Spleen (tissue), 11 donors: ENCODE results near the gene ELF4. TPM values are rescaled to one million over a fixed set of nuclear protein-coding genes. Genes with fewer than 3 reads are reported as not detected.

Source experiments
- DNase-seq: peaks from one replicate; pipeline ENCODE4 v3.0.0-alpha.2; 2020
- H3K27ac ChIP-seq, 8 donors: fragments of 200-600 bp; sonication (generic) in 7 of 8; 1 replicate in 4 of 8; 2 replicates in 4 of 8; pipeline versions ENCODE4 v1.5.0 to v1.8.0; 2016 to 2021; ENCODE audit warnings: inconsistent platforms in 4 of 8, mild to moderate bottlenecking in 4 of 8, moderate library complexity in 1 of 8
- H3K27me3 ChIP-seq, 7 donors: fragments of 200-600 bp; sonication (generic) in 6 of 7; replicated peaks in 1 of 7; 1 replicate in 4 of 7; 2 replicates in 3 of 7; pipeline versions ENCODE4 v1.5.0 to v1.8.0; 2016 to 2021; ENCODE audit warnings: inconsistent platforms in 3 of 7, mild to moderate bottlenecking in 1 of 7
- H3K36me3 ChIP-seq, 6 donors: fragments of 200-600 bp; sonication (generic) in 5 of 6; 1 replicate in 4 of 6; 2 replicates in 2 of 6; pipeline versions ENCODE4 v1.5.0 to v1.8.0; 2016 to 2021; ENCODE audit warnings: inconsistent platforms in 2 of 6
- H3K4me1 ChIP-seq, 6 donors: fragments of 200-600 bp; sonication (generic) in 5 of 6; 1 replicate in 3 of 6; 2 replicates in 3 of 6; pipeline versions ENCODE4 v1.5.0 to v1.8.0; 2016 to 2021; ENCODE audit warnings: inconsistent platforms in 3 of 6
- H3K4me3 ChIP-seq, 8 donors: fragments of 200-600 bp; sonication (generic) in 7 of 8; 1 replicate in 4 of 8; 2 replicates in 4 of 8; pipeline versions ENCODE4 v1.5.0 to v1.8.0; 2016 to 2021; ENCODE audit warnings: inconsistent platforms in 4 of 8, mild to moderate bottlenecking in 4 of 8, moderate library complexity in 2 of 8
- H3K9me3 ChIP-seq, 8 donors: fragments of 200-600 bp; sonication (generic) in 7 of 8; 1 replicate in 4 of 8; 2 replicates in 4 of 8; pipeline versions ENCODE4 v1.5.0 to v1.8.0; 2016 to 2021; ENCODE audit warnings: inconsistent platforms in 4 of 8
- POLR2A ChIP-seq, 3 donors: fragments of 450-650 bp; IDR thresholded peaks; one replicate each; pipeline ENCODE4 v1.5.1; 2017; ENCODE audit warnings: antibody characterized with exemption in 3 of 3, mild to moderate bottlenecking in 1 of 3
- POLR2AphosphoS5 ChIP-seq, 3 donors: sonication (generic); formaldehyde crosslinking; IDR thresholded peaks; one replicate each; pipeline ENCODE4 v1.5.1; 2017; ENCODE audit warnings: antibody characterized with exemption in 3 of 3
- WGBS, 5 donors: extraction: QIAGEN DNeasy Blood & Tissue Kit in 3 of 5; methylation state at CpG; one replicate each; pipeline versions ENCODE4 v1.1.5 to v1.1.7; 2013 to 2018; 5-methylcytosine and 5-hydroxymethylcytosine counted together
- intact Hi-C: fragments of 100-400 bp; cut with DNase I; formaldehyde crosslinking; loops from one replicate; pipeline ENCODE4 v1.15.0; 2023; ENCODE audit warnings: low total_unique reads
- polyA plus RNA-seq, 3 donors: library from polyadenylated mRNA; stranded (reverse); fragments of 200-250 nt; gene quantifications; one replicate each; pipeline ENCODE4 v1.2.1, GENCODE V29; 2013
- total RNA-seq, 7 donors: library from RNA; depleted of rRNA in 3 of 7; stranded (reverse); fragments of >200 nt in 3 of 7; fragmentation: NEBNext Ultra II Directional in 4 of 7; extraction: Animal tissue kit (Norgen Biotek cat#: 25700) in 4 of 7; gene quantifications; one replicate each; pipeline versions ENCODE4 v1.1.0 to v1.2.1, GENCODE V29; 2016 to 2021
- TF ChIP-seq, protein P1 (sequence below), 11 experiments: fragments of 200-600 bp in 7 of 11; fragments of 450-650 bp in 4 of 11; sonication (generic) in 4 of 11; IDR thresholded peaks in 8 of 11; conservative IDR thresholded peaks in 3 of 11; 1 replicate in 7 of 11; 2 replicates in 4 of 11; pipeline versions ENCODE4 v1.4.0 to v1.8.0; 2016 to 2021; ENCODE audit warnings: antibody characterized with exemption in 11 of 11, inconsistent platforms in 4 of 11, mild to moderate bottlenecking in 1 of 11
- donor health status: healthy with polysubstance abuse.
- donor health status: DM: no; HTN: no; CAD: no; lungs with moderate emphysema.
- donor health status: DM: no; HTN: no; CAD: no.
- donor health status: Bipolar disorder and iron deficiency.
- donor health status: healthy.
- donor health status: DM: no; HTN: no; CAD: no.
- donor health status: DM: yes; HTN: yes; CAD: no.

The ELF4 gene
- total and polyA plus RNA-seq, 10 donors, result 6.4 to 35.3 (median 30.4) TPM

DNA sequence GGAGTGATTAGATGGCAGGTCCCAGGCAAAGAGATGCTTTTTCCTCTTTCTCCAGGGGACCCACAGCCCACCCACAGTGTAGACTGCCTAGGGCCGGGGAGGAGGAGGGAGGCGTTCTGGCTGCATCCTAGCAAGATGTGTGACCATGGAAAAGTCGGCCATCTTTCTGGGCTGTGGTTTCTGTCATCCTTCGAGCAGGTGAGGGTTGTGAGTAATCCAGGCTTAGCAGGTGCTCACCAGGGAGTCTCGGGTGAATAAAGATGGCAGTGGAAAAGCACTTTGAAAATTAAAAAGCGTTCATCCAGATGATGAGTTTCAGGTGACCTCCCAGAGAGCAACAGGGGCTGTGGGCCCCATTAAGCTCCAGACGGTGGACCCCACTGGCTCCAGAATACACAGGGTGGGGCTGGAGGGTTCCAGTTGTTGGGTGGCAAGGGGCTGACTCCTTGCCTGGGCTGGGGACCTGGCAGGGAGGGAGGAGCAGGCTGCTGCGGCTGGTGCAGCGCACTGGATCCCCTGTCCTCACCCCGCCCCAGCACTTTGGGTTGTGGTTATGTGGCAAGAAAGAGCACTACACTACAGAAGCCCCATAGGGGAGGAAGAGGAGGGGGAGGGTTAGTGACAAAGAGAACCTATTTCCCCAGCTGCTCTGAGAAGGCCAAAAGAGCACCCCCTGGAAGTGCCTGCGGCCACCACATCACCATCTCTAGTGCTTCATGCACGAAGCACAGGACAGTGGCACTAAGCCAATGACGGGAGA is 23.7 kb downstream of the ELF4 start:
- H3K27ac ChIP-seq, result peak overlapping the region; percentile 22 to 93 (median 84)
- H3K4me1 ChIP-seq, result peaks cover 26 to 99% (median 92%) of the 10 kb centered on the region in 6 donors
- peak overlapping the region in 7 of 8 donors; percentile 4 to 67 (median 27) for H3K4me3 ChIP-seq
- H3K9me3 ChIP-seq, result no peaks in the 10 kb centered on the region
- no peaks in the 10 kb centered on the region for H3K27me3 ChIP-seq
- intact Hi-C loops, result no loop called here
- 22 to 46% (median 36%) methylated on average over 7 to 13 of the region's 13 CpGs for WGBS, 5 donors
- DNase-seq, result peak; percentile 93
- TF ChIP-seq POLR2A (IDR thresholded peaks at IDR 0.05) (peak in 1 of 3 donors; percentile 30), POLR2AphosphoS5 (IDR thresholded peaks at IDR 0.05) (peak; percentile 81 to 85 (median 83))
- TF ChIP-seq, protein P1, sequence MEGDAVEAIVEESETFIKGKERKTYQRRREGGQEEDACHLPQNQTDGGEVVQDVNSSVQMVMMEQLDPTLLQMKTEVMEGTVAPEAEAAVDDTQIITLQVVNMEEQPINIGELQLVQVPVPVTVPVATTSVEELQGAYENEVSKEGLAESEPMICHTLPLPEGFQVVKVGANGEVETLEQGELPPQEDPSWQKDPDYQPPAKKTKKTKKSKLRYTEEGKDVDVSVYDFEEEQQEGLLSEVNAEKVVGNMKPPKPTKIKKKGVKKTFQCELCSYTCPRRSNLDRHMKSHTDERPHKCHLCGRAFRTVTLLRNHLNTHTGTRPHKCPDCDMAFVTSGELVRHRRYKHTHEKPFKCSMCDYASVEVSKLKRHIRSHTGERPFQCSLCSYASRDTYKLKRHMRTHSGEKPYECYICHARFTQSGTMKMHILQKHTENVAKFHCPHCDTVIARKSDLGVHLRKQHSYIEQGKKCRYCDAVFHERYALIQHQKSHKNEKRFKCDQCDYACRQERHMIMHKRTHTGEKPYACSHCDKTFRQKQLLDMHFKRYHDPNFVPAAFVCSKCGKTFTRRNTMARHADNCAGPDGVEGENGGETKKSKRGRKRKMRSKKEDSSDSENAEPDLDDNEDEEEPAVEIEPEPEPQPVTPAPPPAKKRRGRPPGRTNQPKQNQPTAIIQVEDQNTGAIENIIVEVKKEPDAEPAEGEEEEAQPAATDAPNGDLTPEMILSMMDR (IDR thresholded peaks at IDR 0.05 in 8 of 11, conservative IDR thresholded peaks at IDR 0.05 in 3 of 11), result peak in 5 of 11 experiments; percentile 16 to 32 (median 20)
- no peaks in the 10 kb centered on the region for H3K36me3 ChIP-seq

DNA sequence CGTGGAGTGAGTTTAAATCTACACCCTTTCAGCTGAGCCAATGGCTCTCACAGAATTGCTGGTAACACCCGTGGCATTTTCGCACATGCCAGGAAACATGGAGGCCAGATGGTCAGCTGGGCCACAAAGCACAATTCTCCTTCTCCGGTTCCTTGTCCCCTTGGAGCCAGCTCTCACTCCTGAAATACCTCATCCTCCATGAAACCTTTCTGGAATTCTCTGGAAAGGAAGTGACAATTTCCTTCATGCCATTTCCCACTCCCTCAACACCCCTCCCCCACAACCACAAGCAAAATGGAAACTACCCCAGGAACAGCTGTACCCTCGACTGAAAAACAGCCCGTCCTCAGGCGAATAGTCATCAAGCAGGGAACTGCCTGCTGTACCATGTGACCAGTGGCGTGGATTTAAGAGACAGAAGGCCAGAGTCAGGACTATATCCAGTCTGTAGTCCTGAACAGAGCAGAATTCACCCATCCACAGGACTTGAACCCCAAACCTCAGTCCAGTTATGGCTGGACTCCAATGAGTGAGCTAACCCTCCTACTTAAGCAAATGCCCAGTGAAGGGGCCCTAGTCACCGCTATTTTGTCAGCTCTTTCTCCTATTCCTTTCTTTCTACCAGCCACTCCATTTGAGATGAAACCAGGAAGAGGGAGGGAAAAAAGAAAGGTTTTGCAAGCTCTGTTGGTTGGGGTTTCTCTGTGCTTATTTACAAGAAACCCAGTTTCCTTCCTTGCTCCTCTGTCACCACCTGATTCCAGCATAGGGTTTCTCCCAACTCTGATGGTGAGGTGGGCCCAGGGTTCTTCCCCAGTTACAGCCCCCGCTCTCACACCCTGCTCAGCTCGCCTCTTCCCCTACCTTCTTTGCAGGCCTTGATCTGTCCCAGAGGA is 24.5 kb downstream of the ELF4 start:
- Histone ChIP-seq H3K36me3 (peaks cover 0 to 4% (median 0%) of the 10 kb centered on the region in 6 donors), H3K4me1 (peaks cover 25 to 99% (median 91%) of the 10 kb centered on the region in 6 donors), H3K27me3 (no peaks in the 10 kb centered on the region), H3K27ac (peak overlapping the region; percentile 66 to 93 (median 84)), H3K4me3 (peak overlapping the region in 7 of 8 donors; percentile 4 to 67 (median 27)), H3K9me3 (no peaks in the 10 kb centered on the region)
- intact Hi-C loops, result no loop called here
- DNase-seq, result no peak
- peak in 1 of 3 donors; percentile 8 for TF ChIP-seq POLR2AphosphoS5 (IDR thresholded peaks at IDR 0.05)
- TF ChIP-seq POLR2A (IDR thresholded peaks at IDR 0.05), result no peak
- WGBS, 5 donors, result 19 to 50% (median 29%) methylated on average over 9 to 11 of the region's 11 CpGs

DNA sequence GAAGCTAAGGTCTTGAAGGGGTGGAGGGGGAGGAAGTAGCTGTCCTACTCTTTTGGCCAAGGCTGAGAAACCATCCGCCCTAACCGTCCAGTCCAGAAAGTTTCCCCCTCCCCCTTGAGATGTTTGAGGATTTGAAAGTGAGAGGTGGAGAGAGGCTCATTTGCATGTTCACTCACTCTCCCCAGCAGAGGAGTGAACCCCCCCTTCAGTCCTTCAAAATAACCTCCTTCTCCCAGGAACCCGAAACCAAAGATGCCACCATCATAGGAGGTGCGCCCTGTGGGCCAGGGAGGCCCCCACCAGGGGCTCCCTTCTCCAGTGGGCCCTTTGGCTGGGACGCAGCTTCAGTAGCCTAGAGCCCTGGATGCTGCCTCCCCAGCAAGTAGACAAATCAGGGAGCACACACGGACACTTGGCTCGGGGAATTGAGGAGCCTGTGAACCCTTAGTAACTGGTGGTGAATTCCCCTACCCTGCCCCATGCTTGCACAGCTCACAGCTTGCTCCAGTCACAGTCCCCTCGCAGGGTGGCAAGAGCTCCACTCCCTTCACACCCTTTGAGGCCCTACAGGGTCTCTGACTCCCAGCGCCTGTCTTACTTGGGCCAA is 25.6 kb downstream of the ELF4 start:
- WGBS, 5 donors, result 25 to 55% (median 40%) methylated on average over 1 to 9 of the region's 9 CpGs
- Histone ChIP-seq H3K4me1 (peaks cover 22 to 100% (median 87%) of the 10 kb centered on the region in 6 donors), H3K4me3 (peak overlapping the region in 5 of 8 donors; percentile 27 to 67 (median 34)), H3K36me3 (peaks cover 0 to 10% (median 0%) of the 10 kb centered on the region in 6 donors), H3K27me3 (no peaks in the 10 kb centered on the region), H3K9me3 (no peaks in the 10 kb centered on the region), H3K27ac (peak overlapping the region; percentile 66 to 93 (median 84))
- DNase-seq, result no peak
- intact Hi-C loops, result loop anchor here (5.0 kb wide), 1 partner anchor 38 kb away; no protein-coding TSS in a partner anchor
- TF ChIP-seq, protein P1 (IDR thresholded peaks at IDR 0.05 in 8 of 11, conservative IDR thresholded peaks at IDR 0.05 in 3 of 11), result no peak
- TF ChIP-seq POLR2AphosphoS5 (IDR thresholded peaks at IDR 0.05) (peak in 1 of 3 donors; percentile 31), POLR2A (IDR thresholded peaks at IDR 0.05) (no peak)
